Left renal cortex interstitium (tissue), 4 donors: ENCODE results near the gene ANO10. TPM values are rescaled to one million over a fixed set of nuclear protein-coding genes. Genes with fewer than 3 reads are reported as not detected.
"Not testable (repeated sequence)": the region's sequence is repeated elsewhere in the genome, so short reads cannot be mapped to it uniquely, and the experiment has no call there.

Source experiments
- DNase-seq, 4 donors: peaks; one replicate each; pipeline ENCODE4 v3.0.0-alpha.2; 2013; ENCODE audit warnings: low read depth in 4 of 4, low spot score in 2 of 4, missing footprints in 1 of 4
- polyA plus RNA-seq, 4 donors: library from polyadenylated mRNA; unstranded; fragments of 120-200 nt; gene quantifications; one replicate each; pipeline ENCODE4 v1.2.1, GENCODE V29; 2013; ENCODE audit not compliant: insufficient read length in 4 of 4

Gene ANO10
- polyA plus RNA-seq, 4 donors, result 30.9 to 41.0 (median 34.7) TPM

DNA sequence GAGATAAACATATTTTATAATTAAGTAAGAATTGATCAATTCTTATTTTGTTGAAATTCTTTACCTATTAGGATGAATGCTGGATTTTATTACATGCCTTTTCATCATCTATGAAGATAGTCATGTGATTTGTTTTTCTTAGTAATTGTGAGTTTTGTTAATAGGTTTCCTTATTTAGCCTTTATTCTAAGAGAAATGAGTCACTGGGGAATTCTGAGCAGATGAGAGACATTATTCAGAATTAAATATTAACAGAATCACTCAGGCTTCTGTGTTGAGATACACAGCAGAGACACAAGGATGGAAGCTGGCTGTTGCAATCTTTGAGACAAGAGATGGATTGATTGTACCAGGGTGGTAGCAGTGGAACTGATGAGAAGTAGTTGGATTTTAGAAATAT is 7.4 kb upstream of the ANO10 start:
- DNase-seq, result no peak

DNA sequence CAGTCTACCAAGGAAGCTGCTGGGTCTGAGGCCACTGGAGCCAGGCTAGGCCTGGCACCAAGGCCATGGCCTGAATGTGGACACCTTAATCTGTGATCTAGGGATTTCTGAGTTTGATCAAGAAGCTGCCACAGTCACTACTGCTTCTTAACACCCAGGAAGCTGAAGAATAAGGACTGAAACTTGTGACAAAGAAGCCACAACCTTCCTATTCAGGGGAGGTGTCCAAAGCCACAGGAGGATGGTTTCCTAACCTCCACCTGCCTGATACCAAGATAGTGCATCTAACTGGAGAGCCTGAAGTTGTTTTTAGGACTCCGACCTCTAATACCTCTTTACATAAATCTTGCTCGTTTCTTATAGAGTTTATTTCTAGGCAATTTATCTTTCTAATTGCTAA is 5.5 kb upstream of the ANO10 start:
- no peak for DNase-seq

DNA sequence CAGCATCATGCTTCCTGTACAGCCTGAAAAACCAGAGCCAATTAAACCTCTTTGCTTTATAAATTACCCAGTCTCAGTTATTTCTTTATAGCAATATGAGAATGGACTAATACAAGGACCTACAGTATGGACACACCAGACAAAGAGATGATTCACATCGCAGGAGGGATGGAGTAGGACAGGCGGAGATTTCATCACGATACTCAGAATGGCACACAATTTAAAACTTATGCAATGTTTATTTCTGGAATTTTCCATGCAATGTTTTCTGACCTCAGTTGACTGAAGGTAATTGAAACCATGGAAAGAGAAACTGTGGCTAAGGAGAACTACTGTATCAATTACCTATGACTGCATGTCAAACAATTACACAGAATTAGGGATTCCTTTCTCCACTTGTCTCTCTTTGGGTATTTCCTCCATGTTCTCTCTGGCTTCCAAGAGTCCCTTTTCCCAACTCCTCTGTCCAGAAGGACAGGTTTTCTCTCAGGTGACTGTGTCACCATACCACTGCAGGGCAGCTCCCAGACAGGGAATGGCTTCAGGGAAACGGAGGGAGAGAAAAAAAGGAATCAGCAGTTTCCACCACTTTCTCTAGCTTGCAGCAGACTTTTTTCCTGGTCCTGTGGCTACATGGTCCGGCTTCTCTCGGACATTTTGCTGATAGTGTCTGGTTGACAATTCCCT is 3.0 kb upstream of the ANO10 start:
- DNase-seq, result no peak

DNA sequence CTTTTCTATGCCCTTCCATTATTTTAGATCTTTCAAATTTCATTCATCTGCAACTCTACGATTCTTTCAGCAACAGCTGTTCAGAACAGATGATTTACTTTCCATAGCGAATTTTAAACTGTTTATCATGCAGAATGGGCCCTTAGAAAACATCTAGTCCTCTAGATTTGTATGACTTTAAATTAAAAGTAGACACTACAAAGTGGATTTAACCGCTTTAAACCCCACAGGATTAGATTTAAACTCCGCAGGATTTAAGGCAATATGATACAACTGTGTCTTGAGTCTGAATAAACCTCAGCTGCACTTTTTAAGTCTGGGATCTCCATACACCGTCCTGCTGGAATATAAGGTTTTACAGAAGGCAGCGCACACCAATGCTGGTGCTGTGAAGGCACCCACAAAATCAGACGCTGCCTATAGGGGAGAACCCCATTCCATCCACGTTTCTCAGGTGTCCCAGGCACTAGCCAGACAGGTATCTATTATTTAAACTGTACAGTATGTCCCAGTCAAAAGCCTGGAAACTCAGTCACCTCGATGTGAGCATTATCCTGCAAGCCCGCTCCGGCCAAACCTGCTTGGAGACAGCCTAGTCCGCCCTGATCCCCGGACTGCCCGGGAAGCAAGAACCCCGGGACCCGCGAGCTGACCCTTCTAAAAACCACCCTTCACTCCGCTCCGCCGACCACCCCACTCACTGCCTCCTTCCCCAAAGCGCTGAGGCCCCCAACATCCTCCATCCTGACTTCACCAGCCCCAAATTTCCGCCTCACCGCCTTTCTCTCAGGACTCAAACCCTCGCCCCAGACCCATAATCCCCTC is 768 bp downstream of the ANO10 start:
- DNase-seq, result peak; percentile 7 to 43 (median 30)

DNA sequence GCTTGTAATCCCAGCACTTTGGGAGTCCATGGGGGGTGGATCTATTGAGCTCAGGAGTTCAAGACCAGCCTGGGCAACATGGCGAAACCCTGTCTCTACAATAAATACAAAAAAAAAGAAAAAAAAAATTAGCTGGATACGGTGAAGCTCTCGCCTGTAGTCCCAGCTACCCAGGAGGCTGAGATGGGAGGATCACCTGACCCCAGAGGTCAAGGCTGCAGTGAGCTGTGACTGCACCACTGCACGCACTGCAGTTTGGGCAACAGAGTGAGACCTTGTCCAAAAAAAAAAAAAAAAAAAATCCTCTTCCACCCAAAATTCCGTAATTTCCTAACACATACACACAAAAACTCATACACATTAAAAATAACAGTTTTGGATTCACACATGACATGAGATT is 2.2 kb downstream of the ANO10 start:
- DNase-seq, result no peak

DNA sequence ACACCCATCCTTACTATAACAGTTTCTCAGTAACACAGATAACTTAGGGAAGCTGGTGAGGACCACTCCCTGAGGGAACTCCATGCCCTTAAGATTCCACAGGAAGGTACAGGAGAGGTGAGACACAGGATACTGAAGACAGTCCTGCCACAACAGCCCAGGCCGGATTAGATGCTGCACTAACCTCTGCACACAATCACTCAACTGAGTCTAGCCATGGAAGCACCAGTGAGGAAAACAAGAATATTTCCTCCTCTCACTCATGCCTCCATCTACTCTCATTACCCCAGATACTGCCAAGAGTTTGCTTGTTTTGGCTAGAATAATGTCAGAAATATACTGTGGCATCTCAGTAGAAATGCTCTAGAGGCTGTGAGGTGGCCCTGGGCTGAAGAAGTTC is 3.7 kb downstream of the ANO10 start:
- no peak for DNase-seq

DNA sequence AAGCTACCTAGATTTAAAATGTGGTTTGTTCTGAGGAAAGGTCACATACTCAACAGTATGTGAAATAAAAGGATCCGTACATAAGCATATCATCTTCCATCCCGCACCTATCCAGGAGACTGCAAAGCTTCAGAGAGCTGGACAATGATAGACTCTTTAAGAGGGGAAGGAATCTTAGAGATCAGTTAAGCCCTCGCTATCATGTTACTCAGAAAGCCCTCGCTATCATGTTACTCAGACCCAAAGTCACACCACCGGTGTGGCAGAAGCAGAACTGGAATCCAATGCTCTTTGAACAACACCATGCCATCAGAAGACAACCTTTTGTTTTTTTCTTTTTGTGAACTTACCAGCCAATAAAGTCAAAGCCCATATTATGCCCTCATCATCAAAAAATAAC is 5.8 kb downstream of the ANO10 start:
- DNase-seq, result no peak

DNA sequence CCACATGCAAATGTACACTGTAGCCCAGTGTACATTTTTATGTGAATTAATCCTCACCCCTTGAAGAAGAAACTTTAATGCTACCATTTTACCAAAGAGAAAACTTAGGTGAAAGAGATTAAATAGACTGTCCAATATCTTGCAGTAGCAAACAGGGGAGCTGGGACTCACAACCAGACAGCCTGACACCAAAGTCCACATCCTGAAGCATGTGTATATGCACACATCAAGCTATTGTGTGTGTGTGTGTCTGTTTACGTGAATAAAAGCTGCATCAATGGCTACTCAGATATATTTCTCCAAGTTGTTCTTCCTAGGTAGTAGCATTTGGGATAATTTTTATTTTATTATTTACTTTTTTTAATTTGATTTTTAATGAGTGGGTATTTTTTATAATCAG is 6.7 kb downstream of the ANO10 start:
- no peak for DNase-seq

DNA sequence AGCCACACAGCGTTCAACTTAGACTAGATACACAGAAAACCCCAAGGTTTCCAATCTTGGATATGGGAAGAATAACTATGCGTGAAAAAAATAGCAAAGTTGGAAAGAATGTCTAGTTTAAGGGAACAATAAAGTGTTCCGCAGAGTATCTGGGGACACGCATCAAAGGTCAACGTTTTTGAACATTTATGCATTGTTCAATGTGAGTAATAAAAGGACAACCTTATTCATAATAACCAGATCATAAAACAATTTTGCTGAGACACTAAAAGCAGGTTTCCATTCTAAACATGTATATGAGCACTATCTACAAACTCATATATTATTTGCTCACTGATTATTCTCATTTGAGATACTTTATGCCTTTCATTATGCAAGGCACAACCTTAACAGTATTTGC is 7.8 kb downstream of the ANO10 start:
- DNase-seq, result no peak

DNA sequence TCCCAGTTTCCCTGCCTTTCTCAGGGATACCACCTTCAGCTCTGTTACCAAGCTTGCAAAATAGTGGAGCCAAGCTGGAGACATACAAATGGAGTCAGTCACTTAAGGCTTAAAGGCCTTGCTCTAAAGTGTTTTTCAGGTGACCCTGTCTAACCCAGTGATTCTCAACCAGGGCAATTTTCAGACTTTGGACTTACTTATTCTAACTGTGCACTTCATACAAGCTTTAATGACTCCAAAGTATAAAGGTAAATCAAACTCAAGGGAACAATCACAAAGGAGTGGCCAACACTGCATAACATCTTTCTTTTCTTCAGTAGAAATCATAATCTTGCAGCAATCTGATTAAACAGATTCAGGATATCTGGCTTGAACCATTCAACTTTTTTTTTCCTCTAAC is 9.4 kb downstream of the ANO10 start:
- DNase-seq, result no peak

DNA sequence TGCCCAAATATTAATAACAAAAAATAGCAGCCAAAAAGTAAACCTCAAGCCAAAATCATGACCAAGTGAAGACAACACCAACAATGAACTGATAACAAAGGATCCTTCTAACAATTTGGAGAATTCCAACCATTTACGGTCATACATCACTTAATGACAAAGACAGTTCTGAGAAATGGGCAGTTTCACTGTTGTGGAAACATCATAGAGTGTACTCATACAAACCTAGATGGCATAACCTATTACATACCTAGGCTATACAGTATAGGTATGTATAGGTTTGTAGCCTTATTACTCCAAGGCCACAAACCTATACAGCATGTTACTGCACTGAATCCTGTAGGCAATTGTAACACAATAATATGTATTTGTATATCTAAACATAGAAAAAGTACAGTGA is 12.4 kb downstream of the ANO10 start:
- DNase-seq, result no peak

DNA sequence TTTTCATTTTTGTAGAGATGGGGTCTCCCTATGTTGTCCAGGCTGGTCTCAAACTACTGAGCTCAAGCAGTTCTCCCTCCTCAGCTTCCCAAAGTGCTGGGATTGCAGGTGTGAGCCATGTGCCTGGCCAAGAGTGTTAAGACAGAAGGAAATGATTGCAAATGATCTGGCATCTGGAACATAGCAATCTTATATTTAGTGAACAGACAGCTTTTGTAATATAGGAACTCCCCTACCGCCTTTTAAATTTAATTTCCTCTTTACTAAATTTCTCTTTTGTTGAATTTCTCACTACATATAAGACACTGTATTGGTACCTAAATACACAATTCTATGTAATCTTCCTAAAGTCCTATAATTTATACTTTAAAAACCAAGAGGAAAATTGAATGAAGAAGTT is 13.1 kb downstream of the ANO10 start:
- DNase-seq, result no peak

DNA sequence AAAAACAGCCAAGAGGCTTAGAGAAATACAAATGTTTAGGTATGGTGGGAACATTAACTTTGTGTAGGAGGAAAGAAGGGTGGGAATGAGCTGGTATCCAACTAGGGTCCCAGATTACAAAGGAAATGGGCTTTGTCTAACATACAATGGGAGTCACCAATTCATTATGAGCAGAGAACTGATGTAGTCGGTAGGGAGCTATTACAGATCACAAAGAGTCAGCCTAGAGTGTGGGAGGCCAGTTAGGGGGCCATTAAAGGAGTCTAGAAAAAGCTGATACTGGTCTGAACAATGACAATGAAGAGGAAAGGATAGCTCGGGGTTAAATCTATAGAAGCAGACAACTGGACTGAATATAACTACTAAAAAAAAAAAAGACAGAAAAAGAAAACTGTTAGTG is 15.5 kb downstream of the ANO10 start:
- DNase-seq, result no peak

DNA sequence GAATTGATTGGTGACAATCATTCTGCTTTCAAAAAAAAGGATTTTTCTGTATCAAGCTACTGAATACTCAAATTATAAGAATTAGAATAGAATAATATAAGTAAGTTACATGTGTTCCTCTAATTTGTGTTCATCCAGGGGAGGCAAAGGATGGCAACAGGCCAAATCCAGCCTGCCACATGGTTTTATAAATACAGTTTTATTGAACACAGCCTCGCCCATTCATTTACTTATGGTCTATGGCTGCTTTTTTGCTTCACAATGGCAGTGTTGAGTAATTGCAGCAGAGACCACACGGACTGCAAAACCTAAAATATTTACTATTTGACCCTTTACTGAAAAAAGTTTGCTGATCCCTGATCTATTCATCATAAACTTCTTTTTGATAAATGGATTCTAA is 21.9 kb downstream of the ANO10 start:
- not testable (repeated sequence) for DNase-seq

DNA sequence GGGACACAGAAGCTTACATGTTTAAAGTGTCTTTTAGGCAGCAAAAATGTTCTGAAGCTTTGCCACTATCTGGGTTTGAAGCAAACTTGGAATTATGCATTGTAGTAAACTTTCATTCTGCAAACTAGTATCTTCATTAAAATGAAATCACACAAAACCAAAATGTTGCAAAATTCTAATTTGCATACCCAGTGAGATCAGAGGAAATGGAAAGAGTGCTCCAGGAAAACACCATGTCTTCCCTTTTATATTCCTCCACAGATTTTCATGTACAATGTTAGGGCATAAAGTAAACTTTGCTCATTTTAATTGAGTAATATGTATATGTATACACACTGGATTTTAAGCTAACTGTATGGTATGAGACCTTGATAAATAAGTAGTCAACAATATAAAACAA is 23.9 kb downstream of the ANO10 start:
- no peak for DNase-seq

DNA sequence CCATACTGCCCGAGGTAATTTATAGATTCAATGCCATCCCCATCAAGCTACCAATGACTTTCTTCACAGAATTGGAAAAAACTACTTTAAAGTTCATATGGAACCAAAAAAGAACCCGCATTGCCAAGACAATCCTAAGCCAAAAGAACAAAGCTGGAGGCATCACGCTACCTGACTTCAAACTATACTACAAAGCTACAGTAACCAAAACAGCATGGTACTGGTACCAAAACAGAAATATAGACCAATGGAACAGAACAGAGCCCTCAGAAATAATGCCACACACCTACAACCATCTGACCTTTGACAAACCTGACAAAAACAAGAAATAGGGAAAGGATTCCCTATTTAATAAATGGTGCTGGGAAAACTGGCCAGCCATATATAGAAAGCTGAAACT is 25.6 kb downstream of the ANO10 start:
- DNase-seq, result not testable (repeated sequence)

DNA sequence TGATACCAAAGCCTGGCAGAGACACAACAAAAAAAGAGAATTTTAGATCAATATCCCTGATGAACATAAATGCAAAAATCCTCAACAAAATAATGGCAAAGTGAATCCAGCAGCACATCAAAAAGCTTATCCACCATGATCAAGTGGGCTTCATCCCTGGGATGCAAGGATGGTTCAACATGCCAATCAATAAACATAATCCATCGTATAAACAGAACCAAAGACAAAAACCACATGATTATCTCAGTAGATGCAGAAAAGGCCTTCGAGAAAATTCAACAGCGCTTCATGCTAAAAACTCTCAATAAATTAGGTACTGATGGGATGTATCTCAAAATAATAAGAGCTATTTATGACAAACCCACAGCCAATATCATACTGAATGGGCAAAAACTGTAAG is 26.5 kb downstream of the ANO10 start:
- not testable (repeated sequence) for DNase-seq

DNA sequence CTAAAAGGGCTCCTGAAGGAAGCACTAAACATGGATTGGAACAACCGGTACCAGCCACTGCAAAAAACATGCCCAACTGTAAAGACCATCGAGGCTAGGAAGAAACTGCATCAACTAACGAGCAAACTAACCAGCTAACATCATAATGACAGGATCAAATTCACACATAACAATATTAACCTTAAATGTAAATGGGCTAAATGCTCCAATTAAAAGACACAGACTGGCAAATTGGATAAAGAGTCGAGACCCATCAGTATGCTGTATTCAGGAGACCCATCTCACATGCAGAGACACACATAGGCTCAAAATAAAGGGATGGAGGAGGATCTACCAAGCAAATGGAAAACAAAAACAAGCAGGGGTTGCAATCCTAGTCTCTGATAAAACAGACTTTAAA is 28.2 kb downstream of the ANO10 start:
- DNase-seq, result not testable (repeated sequence)

DNA sequence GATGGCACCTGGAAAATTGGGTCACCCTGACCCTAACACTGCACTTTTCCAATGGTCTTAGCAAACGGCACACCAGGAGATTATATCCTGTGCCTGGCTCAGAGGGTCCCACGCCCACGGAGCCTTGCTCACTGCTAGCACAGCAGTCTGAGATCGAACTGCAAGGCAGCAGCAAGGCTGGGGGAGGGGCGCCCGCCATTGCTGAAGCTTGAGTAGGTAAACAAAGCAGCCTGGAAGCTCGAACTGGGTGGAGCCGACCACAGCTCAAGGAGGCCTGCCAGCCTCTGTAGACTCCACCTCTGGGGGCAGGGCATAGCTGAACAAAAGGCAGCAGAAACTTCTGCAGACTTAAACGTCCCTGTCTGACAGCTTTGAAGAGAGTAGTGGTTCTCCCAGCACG is 29.9 kb downstream of the ANO10 start:
- DNase-seq, result not testable (repeated sequence)

DNA sequence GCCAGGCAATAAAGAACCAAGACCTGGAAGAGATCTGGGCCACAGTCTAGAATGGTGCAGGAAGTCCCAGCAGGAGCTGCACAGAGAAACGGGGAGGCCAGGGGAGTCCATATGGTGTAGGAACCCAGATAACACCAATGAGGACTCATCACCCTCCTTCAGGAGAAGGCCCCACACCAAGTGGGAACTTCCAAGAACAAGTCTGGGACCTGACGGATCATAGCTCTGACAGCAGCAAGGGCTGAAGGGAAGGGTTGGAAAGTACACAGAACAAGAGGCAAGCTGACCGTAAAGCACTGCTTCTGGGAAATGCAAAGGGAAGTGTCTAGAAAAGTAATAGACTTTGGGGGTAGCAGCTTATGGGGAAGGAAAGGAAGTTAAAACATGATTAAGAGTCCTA is 34.5 kb downstream of the ANO10 start:
- DNase-seq, result no peak

DNA sequence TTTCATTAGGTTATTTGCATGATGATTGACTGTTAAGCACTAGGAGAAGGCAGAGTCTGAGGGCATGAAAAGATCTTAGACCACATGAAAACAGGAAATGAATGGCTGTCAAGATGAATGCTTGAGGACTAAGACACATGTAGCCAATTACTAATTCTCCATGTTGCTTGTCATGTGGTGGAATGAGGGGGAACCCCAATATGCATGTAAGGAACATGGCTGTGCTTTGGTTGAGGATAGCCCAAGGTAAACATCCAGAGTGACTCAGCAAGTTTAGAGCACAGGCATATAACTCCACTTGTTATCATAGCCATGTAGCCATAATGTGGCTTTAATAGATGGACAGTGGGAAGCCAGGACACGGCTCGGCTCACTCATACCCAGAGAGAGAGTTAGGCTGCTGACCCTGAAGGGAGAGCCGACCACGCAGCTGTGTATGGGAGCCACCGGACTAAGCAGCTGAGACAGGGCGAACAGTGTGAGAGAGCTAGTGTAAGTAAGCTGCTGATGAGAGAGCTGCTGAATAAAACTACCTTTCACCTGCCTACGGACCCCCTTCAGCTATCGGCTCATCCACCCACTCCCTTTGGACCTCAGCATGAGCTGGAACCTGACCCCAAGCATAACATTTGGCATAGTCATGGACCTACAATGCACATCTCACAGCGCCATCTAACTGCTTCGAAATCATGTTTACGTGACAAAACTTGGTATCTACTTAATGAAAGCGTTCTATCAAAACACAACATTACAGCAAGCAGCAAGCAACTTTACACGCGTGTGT is 37.6 kb downstream of the ANO10 start:
- no peak for DNase-seq

DNA sequence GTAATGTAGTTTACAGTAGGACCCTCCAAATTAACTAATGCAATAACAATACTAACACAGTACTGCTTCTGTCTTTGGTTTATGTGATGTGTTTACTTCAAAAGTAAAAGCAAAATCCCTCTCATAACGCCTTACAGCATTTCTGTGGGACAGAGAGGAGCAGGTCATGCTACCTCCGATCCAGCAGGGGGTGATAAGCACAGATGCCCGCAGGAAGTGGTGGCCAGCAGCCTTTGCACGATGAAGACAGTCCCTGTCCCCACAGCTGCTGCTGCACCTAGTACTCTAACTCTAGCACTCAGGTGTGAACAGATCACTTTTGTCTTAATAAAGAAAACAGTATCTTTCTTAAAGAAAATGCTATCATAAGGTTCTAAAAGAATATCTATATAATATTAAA is 38.3 kb downstream of the ANO10 start:
- no peak for DNase-seq
